B cell (primary cell): ENCODE measurements around the gene DLX3. TPM values are rescaled to one million over a fixed set of nuclear protein-coding genes. Genes with fewer than 3 reads are reported as not detected.

ENCODE experiments used
- ATAC-seq: fragments of 200-7000 bp; cut with Tn5 transposase; one replicate; pipeline ENCODE4 v1.10.0; 2021; ENCODE audit warnings: low read depth, mild to moderate bottlenecking, moderate number of reproducible peaks, moderate library complexity
- CTCF ChIA-PET: fragments of 350-600 bp; sonication (Branson Sonifier 250); formaldehyde crosslinking; loops from one replicate; lab custom pipeline; 2021; ENCODE audit warnings: antibody characterized with exemption, inconsistent platforms; lab: Charles Lee
- POLR2A ChIA-PET: fragments of 350-600 bp; sonication (Branson Sonifier 250); formaldehyde crosslinking; loops from one replicate; lab custom pipeline; 2021; ENCODE audit warnings: antibody characterized with exemption; lab: Charles Lee
- DNase-seq: peaks from one replicate; pipeline ENCODE4 v3.0.0; 2013
- H2AFZ ChIP-seq: 2 replicates; pipeline ENCODE4 v1.6.1; 2012; ENCODE audit warnings: mild to moderate bottlenecking, low read depth, low read length; ENCODE audit not compliant: insufficient read depth, poor library complexity, severe bottlenecking
- H3K27ac ChIP-seq, 2 donors: 1 replicate in 1 of 2; 2 replicates in 1 of 2; pipeline ENCODE4 v1.5.1; 2012 to 2013; ENCODE audit warnings: low read length in 2 of 2, mild to moderate bottlenecking in 2 of 2, moderate library complexity in 1 of 2
- H3K27me3 ChIP-seq, 4 experiments: fragments of 200-600 bp in 1 of 4; sonication (generic) in 1 of 4; replicated peaks in 1 of 4; 1 replicate in 2 of 4; 2 replicates in 2 of 4; pipeline versions ENCODE4 v1.6.1 to v1.7.0; 2013 to 2016; ENCODE audit warnings: low read length in 3 of 4, mild to moderate bottlenecking in 2 of 4, mixed read lengths in 1 of 4, moderate library complexity in 1 of 4; ENCODE audit not compliant: insufficient read depth in 4 of 4, control insufficient read depth in 3 of 4; ENCODE audit errors: control extremely low read depth in 1 of 4
- H3K36me3 ChIP-seq, 2 experiments: replicated peaks in 1 of 2; 1 replicate in 1 of 2; 2 replicates in 1 of 2; pipeline versions ENCODE4 v1.6.1 to v1.7.1; 2013; ENCODE audit warnings: low read length in 1 of 2; ENCODE audit not compliant: insufficient read depth in 2 of 2, control insufficient read depth in 1 of 2; ENCODE audit errors: control extremely low read depth in 1 of 2, extremely low read depth in 1 of 2
- H3K4me1 ChIP-seq, 2 donors: fragments of 200-600 bp in 1 of 2; sonication (generic) in 1 of 2; 1 replicate in 1 of 2; 2 replicates in 1 of 2; pipeline versions ENCODE4 v1.5.1 to v1.6.1; 2013 to 2017; ENCODE audit warnings: low read length in 2 of 2; ENCODE audit not compliant: control insufficient read depth in 2 of 2, insufficient read depth in 2 of 2
- H3K4me2 ChIP-seq: replicated peaks from 2 replicates; pipeline ENCODE3; 2012; ENCODE audit warnings: mild to moderate bottlenecking, low read depth, low read length; ENCODE audit not compliant: poor library complexity, severe bottlenecking
- H3K4me3 ChIP-seq, 5 experiments: fragments of 200-600 bp in 1 of 5; sonication (generic) in 1 of 5; 1 replicate in 3 of 5; 2 replicates in 2 of 5; pipeline versions ENCODE4 v1.5.1 to v1.7.0; 2011 to 2016; ENCODE audit warnings: low read length in 4 of 5, mild to moderate bottlenecking in 4 of 5, low read depth in 2 of 5, control low read depth in 1 of 5, moderate library complexity in 1 of 5; ENCODE audit not compliant: insufficient read depth in 1 of 5; ENCODE audit errors: control extremely low read depth in 1 of 5, extremely low read depth in 1 of 5
- H3K79me2 ChIP-seq: fragments of 200-600 bp; sonication (generic); one replicate; pipeline ENCODE4 v1.6.0; 2016; ENCODE audit warnings: low read length; ENCODE audit not compliant: control insufficient read depth, insufficient read depth
- H3K9ac ChIP-seq: fragments of 200-600 bp; sonication (generic); 2 replicates; pipeline ENCODE4 v1.6.1; 2017; ENCODE audit warnings: mild to moderate bottlenecking, low read length, moderate library complexity
- H3K9me3 ChIP-seq, 3 donors: one replicate each; pipeline versions ENCODE4 v1.6.1 to v1.7.1; 2013; ENCODE audit warnings: low read length in 2 of 3; ENCODE audit not compliant: control insufficient read depth in 2 of 3, insufficient read depth in 1 of 3; ENCODE audit errors: control extremely low read depth in 1 of 3
- H4K20me1 ChIP-seq: 2 replicates; pipeline ENCODE4 v1.6.0; 2012; ENCODE audit warnings: mild to moderate bottlenecking, low read length; ENCODE audit not compliant: insufficient read depth, control insufficient read depth, poor library complexity, severe bottlenecking
- H3K27ac Mint-ChIP-seq: one replicate; pipeline ENCODE4 v1.8.0; 2021; ENCODE audit warnings: mixed read lengths
- H3K27me3 Mint-ChIP-seq: one replicate; pipeline ENCODE4 v1.8.0; 2021; ENCODE audit warnings: mixed read lengths
- H3K4me1 Mint-ChIP-seq: one replicate; pipeline ENCODE4 v1.8.0; 2021; ENCODE audit warnings: mixed read lengths
- H3K4me3 Mint-ChIP-seq: one replicate; pipeline ENCODE4 v1.8.0; 2021; ENCODE audit warnings: mixed read lengths
- H3K9me3 Mint-ChIP-seq: one replicate; pipeline ENCODE4 v1.8.0; 2022; ENCODE audit warnings: mixed read lengths; ENCODE audit not compliant: insufficient read depth
- CTCF ChIP-seq: fragments of 200-600 bp; IDR thresholded peaks from one replicate; pipeline ENCODE4 v1.8.0; 2022; ENCODE audit warnings: antibody characterized with exemption, mild to moderate bottlenecking
- EZH2 ChIP-seq: IDR thresholded peaks from 2 replicates; pipeline ENCODE4 v1.6.1; 2012; ENCODE audit warnings: borderline replicate concordance, low read depth, mild to moderate bottlenecking, moderate library complexity, low read length; ENCODE audit not compliant: insufficient read depth, poor library complexity, severe bottlenecking
- WGBS: methylation state at CpG from one replicate; pipeline ENCODE4 v1.1.5; 2013; ENCODE audit warnings: missing lambda C conversion rate; ENCODE audit not compliant: insufficient coverage; 5-methylcytosine and 5-hydroxymethylcytosine counted together
- intact Hi-C: fragments of 100-400 bp; cut with micrococcal nuclease; formaldehyde crosslinking; loops from one replicate; pipeline ENCODE4 v1.10.0; 2022
- polyA plus RNA-seq: library from polyadenylated mRNA; depleted of rRNA; stranded (reverse); fragments of >200 nt; gene quantifications from 2 replicates; pipeline ENCODE4 v1.2.3, GENCODE V29; 2012
- total RNA-seq, 2 donors: library from RNA; stranded (reverse); fragments of 120-200 nt in 1 of 2; gene quantifications; 1 replicate in 1 of 2; 2 replicates in 1 of 2; pipeline versions ENCODE4 v1.2.3 to v1.2.4, GENCODE V29; 2013 to 2022

The DLX3 gene
- total and polyA plus RNA-seq, 2 donors (not counting 1 experiment from before 2014, with no cell fraction given) = not detected

GRCh38 chr17:50020841-50021599 lies 26.0 kb upstream of the DLX3 start:
- intact Hi-C loops = no loop called here
- no peak for DNase-seq
- ChIA-PET POLR2A (no interaction called here), CTCF (interaction anchor here (0.6 to 3.5 kb wide), 4 partner anchors 10 to 66 kb away, joined by 3 to 17 read pairs (median 3); no protein-coding TSS in a partner anchor)
- no peaks in the 10 kb centered on the region for H4K20me1 ChIP-seq
- H3K9me3 Mint-ChIP-seq = no peaks in the 10 kb centered on the region
- no peak for ATAC-seq
- H3K36me3 ChIP-seq = no peaks in the 10 kb centered on the region
- H2AFZ ChIP-seq = no peak overlapping the region
- H3K4me3 Mint-ChIP-seq = no peak overlapping the region
- H3K4me3 ChIP-seq = no peak overlapping the region
- H3K27me3 ChIP-seq = peaks cover 0 to 9% (median 2%) of the 10 kb centered on the region in 4 experiments
- TF ChIP-seq CTCF (no peak), EZH2 (no peak)
- H3K27ac ChIP-seq = no peak overlapping the region
- H3K4me1 ChIP-seq = no peaks in the 10 kb centered on the region
- H3K9ac ChIP-seq = no peak overlapping the region
- peaks cover 32% of the 10 kb centered on the region for H3K27me3 Mint-ChIP-seq
- H3K79me2 ChIP-seq = no peaks in the 10 kb centered on the region
- H3K27ac Mint-ChIP-seq = no peak overlapping the region
- 64% methylated on average over 11 of the region's 13 CpGs for WGBS
- no peak overlapping the region for H3K4me2 ChIP-seq
- no peaks in the 10 kb centered on the region for H3K9me3 ChIP-seq
- no peaks in the 10 kb centered on the region for H3K4me1 Mint-ChIP-seq

- Histone ChIP-seq H3K36me3 (no peaks in the 10 kb centered on the region), H3K9me3 (peaks cover 2 to 11% (median 10%) of the 10 kb centered on the region in 3 donors), H3K9ac (no peak overlapping the region), H3K27me3 (peaks cover 0 to 16% (median 4%) of the 10 kb centered on the region in 4 experiments), H3K4me1 (no peaks in the 10 kb centered on the region), H3K27ac (no peak overlapping the region), H3K79me2 (no peaks in the 10 kb centered on the region), H4K20me1 (no peaks in the 10 kb centered on the region), H3K4me2 (no peak overlapping the region), H2AFZ (no peak overlapping the region), H3K4me3 (no peak overlapping the region)
- no peak overlapping the region for H3K4me3 Mint-ChIP-seq
- H3K27me3 Mint-ChIP-seq = peaks cover 42% of the 10 kb centered on the region
- H3K9me3 Mint-ChIP-seq = peaks cover 7% of the 10 kb centered on the region
- ChIA-PET POLR2A (no interaction called here), CTCF (interaction anchor here (1.2 kb wide), 1 partner anchor 75 kb away, joined by 3 read pairs; no protein-coding TSS in a partner anchor)
- DNase-seq (no peak), ATAC-seq (no peak)
- H3K4me1 Mint-ChIP-seq = no peaks in the 10 kb centered on the region
- TF ChIP-seq EZH2 (no peak), CTCF (no peak)
- H3K27ac Mint-ChIP-seq = no peak overlapping the region
- no CpG with 5 or more reads among the region's 1 CpG for WGBS
- intact Hi-C loops = no loop called here
These were observed 23.9 kb upstream of the DLX3 start for GRCh38 chr17:50018909-50019308.
